ENCODE data around the gene GLMP. TPM values are rescaled to one million over a fixed set of nuclear protein-coding genes. Genes with fewer than 3 reads are reported as not detected.

The GLMP gene
- total and polyA plus RNA-seq, 2 of the 13 experiments (the other 11 are each of a cell fraction or from before 2014, with no cell fraction given): 44.6 to 75.8 TPM

DNA sequence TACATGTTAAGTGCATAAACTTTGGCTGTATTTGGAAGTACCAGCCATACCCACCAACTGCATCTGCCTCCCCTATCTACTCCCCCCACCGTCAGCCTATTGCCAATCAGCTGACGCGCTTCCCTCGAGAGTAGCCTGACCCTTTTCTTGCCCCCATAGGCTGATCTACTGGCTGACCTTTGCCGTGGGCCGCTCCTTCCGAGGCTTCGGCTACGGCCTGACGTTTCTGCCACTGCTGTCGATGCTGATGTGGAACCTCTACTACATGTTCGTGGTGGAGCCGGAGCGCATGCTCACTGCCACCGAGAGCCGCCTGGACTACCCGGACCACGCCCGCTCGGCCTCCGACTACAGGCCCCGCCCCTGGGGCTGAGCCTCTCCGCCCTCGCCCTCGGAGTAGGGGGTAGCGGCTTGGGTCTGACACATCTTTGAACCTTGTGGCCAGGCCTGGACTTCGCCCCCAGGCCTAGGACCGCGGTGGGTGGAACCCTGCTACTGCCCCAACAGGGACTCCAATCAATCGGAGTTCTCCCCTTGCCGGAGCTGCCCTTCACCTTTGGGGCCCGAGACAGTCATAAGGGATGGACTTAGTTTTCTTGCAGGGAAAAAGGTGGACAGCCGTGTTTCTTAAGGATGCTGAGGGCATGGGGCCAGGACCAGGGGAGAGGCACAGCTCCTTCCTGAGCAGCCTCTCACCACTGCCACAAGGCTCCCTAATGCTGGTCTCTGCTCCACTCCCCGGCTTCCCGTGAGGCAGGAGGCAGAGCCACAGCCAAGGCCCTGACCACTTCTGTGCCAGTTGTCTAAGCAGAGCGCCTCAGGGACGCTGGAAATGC is 4.0 kb downstream of the GLMP start:
- in situ Hi-C loops (cut with HindIII; ENCODE audit: extremely low pct_ligation_motif_present, low pct_unique_long_range_greater_than_20kb): no loop called here
- intact Hi-C loops (cut with micrococcal nuclease; ENCODE audit: unreplicated experiment): loop anchor here (5.0 kb wide), 1 partner anchor 46 kb away; the partner anchor contains the start of genes CCT3 and TSACC
- Histone ChIP-seq H3K4me3 (replicated peaks in 1 of 3; ENCODE audit: insufficient read depth in 1 of 3, low read depth in 2 of 3, low read length in 3 of 3) (peak overlapping the region; percentile 66 to 80 (median 73)), H3K79me2 (ENCODE audit: insufficient read depth, low read length) (peaks cover 8% of the 10 kb centered on the region), H3K4me2 (ENCODE audit: low read depth, low read length) (peak overlapping the region; percentile 81), H4K20me1 (ENCODE audit: insufficient read depth, low read length) (no peaks in the 10 kb centered on the region), H2AFZ (ENCODE audit: low read length) (no peak overlapping the region), H3K9ac (ENCODE audit: insufficient read depth, low read depth, low read length) (peak overlapping the region; percentile 81), H3K4me1 (ENCODE audit: insufficient read depth, low read length) (peaks cover 44% of the 10 kb centered on the region), H3K36me3 (replicated peaks in 1 of 2; ENCODE audit: control insufficient read depth in 1 of 2, insufficient read depth in 2 of 2, low read length in 2 of 2) (peaks cover 0 to 6% of the 10 kb centered on the region in 2 experiments; a peak in 2 of 5 replicates), H3K27ac (ENCODE audit: extremely low read length, insufficient read depth, low read length) (peak overlapping the region; percentile 94), H3K27me3 (ENCODE audit: control insufficient read depth in 1 of 2, insufficient read depth in 2 of 2, low read length in 2 of 2) (no peaks in the 10 kb centered on the region), H3K9me3 (ENCODE audit: low read length) (no peaks in the 10 kb centered on the region)
- no TSS peak for BruUV-seq (replicated peaks)
- POLR2A ChIA-PET: interaction anchor here (0.9 to 9.2 kb wide), 8 partner anchors 9 to 80 kb away, joined by 3 to 115 read pairs (median 4); partner anchors contain the start of genes PMF1, SMG5 and TMEM79
- FAIRE-seq (peak; percentile 60), ATAC-seq (peak; percentile 95), DNase-seq (ENCODE audit: low spot score) (peak; percentile 94)
- CTCF ChIA-PET (ENCODE audit: low intra/inter-chr PET ratio, low total read pairs): no interaction called here
- 1% methylated on average over 9 of the region's 37 CpGs for WGBS (ENCODE audit: low lambda C conversion rate)
- TF ChIP-seq ZNF205 (CRISPR knock-in tag; IDR thresholded peaks at IDR 0.05): peak; percentile 19; the same call in 1 of the 2 replicates
- TF ChIP-seq, protein P1, sequence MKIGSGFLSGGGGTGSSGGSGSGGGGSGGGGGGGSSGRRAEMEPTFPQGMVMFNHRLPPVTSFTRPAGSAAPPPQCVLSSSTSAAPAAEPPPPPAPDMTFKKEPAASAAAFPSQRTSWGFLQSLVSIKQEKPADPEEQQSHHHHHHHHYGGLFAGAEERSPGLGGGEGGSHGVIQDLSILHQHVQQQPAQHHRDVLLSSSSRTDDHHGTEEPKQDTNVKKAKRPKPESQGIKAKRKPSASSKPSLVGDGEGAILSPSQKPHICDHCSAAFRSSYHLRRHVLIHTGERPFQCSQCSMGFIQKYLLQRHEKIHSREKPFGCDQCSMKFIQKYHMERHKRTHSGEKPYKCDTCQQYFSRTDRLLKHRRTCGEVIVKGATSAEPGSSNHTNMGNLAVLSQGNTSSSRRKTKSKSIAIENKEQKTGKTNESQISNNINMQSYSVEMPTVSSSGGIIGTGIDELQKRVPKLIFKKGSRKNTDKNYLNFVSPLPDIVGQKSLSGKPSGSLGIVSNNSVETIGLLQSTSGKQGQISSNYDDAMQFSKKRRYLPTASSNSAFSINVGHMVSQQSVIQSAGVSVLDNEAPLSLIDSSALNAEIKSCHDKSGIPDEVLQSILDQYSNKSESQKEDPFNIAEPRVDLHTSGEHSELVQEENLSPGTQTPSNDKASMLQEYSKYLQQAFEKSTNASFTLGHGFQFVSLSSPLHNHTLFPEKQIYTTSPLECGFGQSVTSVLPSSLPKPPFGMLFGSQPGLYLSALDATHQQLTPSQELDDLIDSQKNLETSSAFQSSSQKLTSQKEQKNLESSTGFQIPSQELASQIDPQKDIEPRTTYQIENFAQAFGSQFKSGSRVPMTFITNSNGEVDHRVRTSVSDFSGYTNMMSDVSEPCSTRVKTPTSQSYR (CRISPR knock-in tag; IDR thresholded peaks at IDR 0.05; ENCODE audit: borderline replicate concordance): peak; percentile 82; the same call in 1 of the 2 replicates
- 0 out of 2 replicates have a peak, but pooled peaks have one; percentile 26 for TF ChIP-seq MIER2 (CRISPR knock-in tag; IDR thresholded peaks at IDR 0.05)
- peak; percentile 87; the same call in 1 of the 2 replicates for TF ChIP-seq ZNF136 (CRISPR knock-in tag; IDR thresholded peaks at IDR 0.05; ENCODE audit: low read depth)
- peak; percentile 89; the same call in 1 of the 2 replicates for TF ChIP-seq ZNF224 (CRISPR knock-in tag; IDR thresholded peaks at IDR 0.05)
- peak; percentile 82 for TF ChIP-seq CBFB (CRISPR knock-in tag; IDR thresholded peaks at IDR 0.05)
- TF ChIP-seq ZZZ3 (CRISPR knock-in tag; IDR thresholded peaks at IDR 0.05; ENCODE audit: borderline replicate concordance): peak; percentile 46; the same call in 1 of the 2 replicates
- TF ChIP-seq, protein P2, sequence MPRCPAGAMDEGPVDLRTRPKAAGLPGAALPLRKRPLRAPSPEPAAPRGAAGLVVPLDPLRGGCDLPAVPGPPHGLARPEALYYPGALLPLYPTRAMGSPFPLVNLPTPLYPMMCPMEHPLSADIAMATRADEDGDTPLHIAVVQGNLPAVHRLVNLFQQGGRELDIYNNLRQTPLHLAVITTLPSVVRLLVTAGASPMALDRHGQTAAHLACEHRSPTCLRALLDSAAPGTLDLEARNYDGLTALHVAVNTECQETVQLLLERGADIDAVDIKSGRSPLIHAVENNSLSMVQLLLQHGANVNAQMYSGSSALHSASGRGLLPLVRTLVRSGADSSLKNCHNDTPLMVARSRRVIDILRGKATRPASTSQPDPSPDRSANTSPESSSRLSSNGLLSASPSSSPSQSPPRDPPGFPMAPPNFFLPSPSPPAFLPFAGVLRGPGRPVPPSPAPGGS (CRISPR knock-in tag; IDR thresholded peaks at IDR 0.05): peak; percentile 47; the same call in 1 of the 2 replicates
- TF ChIP-seq AGO1 (IDR thresholded peaks at IDR 0.05; ENCODE audit: low read depth, low read length, poor library complexity, severe bottlenecking): peak; percentile 66
- peak; percentile 45; the same call in 1 of the 2 replicates for TF ChIP-seq MIER3 (CRISPR knock-in tag; IDR thresholded peaks at IDR 0.05; ENCODE audit: borderline replicate concordance)
- no peak for TF ChIP-seq ZNF382 (CRISPR knock-in tag; IDR thresholded peaks at IDR 0.05; ENCODE audit: borderline replicate concordance)
- peak; percentile 40; the same call in 1 of the 2 replicates for TF ChIP-seq ZNF430 (CRISPR knock-in tag; IDR thresholded peaks at IDR 0.05)
- peak; percentile 21 for TF ChIP-seq ATF2 (CRISPR knock-in tag; IDR thresholded peaks at IDR 0.05)
- TF ChIP-seq, protein P3, sequence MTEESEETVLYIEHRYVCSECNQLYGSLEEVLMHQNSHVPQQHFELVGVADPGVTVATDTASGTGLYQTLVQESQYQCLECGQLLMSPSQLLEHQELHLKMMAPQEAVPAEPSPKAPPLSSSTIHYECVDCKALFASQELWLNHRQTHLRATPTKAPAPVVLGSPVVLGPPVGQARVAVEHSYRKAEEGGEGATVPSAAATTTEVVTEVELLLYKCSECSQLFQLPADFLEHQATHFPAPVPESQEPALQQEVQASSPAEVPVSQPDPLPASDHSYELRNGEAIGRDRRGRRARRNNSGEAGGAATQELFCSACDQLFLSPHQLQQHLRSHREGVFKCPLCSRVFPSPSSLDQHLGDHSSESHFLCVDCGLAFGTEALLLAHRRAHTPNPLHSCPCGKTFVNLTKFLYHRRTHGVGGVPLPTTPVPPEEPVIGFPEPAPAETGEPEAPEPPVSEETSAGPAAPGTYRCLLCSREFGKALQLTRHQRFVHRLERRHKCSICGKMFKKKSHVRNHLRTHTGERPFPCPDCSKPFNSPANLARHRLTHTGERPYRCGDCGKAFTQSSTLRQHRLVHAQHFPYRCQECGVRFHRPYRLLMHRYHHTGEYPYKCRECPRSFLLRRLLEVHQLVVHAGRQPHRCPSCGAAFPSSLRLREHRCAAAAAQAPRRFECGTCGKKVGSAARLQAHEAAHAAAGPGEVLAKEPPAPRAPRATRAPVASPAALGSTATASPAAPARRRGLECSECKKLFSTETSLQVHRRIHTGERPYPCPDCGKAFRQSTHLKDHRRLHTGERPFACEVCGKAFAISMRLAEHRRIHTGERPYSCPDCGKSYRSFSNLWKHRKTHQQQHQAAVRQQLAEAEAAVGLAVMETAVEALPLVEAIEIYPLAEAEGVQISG (CRISPR knock-in tag; IDR thresholded peaks at IDR 0.05): peak; percentile 83
